GM12874 (cell line): ENCODE data around the gene EP300.

ENCODE experiments used
- TF ChIP-seq, protein P1 (sequence below): IDR thresholded peaks from 2 replicates; pipeline ENCODE4 v1.5.1; 2011; ENCODE audit warnings: low read depth, mild to moderate bottlenecking, control low read depth, low read length, moderate library complexity; ENCODE audit not compliant: insufficient read depth

EP300 gene

DNA sequence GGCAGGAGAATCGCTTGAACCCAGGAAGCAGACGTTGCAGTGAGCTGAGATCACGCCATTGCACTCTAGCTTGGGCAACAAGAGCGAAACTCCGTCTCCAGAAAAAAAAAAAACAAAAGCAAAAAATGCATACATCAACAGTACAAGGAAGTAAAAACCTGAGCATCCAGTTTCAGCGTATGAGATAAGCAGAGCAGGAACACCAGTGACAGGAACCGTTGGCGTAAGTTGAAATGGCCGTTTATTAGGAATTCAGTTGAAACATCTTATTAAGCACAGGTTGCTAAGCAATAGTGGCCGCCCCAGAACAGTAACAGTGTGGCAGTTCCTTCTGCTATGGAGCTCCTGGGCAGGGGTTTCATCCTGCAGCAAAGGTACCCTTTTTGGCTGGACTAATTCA is 108.7 kb downstream of the EP300 start:
- TF ChIP-seq, protein P1, sequence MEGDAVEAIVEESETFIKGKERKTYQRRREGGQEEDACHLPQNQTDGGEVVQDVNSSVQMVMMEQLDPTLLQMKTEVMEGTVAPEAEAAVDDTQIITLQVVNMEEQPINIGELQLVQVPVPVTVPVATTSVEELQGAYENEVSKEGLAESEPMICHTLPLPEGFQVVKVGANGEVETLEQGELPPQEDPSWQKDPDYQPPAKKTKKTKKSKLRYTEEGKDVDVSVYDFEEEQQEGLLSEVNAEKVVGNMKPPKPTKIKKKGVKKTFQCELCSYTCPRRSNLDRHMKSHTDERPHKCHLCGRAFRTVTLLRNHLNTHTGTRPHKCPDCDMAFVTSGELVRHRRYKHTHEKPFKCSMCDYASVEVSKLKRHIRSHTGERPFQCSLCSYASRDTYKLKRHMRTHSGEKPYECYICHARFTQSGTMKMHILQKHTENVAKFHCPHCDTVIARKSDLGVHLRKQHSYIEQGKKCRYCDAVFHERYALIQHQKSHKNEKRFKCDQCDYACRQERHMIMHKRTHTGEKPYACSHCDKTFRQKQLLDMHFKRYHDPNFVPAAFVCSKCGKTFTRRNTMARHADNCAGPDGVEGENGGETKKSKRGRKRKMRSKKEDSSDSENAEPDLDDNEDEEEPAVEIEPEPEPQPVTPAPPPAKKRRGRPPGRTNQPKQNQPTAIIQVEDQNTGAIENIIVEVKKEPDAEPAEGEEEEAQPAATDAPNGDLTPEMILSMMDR: no peak

DNA sequence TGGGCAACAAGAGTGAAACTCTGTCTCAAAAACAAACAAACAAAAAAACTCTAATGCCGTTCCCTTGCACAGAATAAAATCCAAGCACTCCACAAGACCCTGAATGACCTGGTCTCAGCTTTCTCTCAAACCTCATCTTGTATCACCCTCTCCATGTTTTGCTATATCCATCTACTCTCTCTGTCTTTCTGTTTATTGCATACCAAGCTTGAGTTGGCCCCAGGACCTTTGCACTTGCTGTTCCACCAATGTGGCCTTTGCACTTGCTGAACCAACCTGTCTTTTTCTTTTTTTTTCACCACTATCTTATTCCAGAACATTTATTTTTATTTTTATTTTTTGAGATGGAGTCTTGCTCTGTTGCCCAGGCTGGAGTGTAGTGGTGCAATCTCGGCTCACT is 110.7 kb downstream of the EP300 start:
- TF ChIP-seq, protein P1: no peak

DNA sequence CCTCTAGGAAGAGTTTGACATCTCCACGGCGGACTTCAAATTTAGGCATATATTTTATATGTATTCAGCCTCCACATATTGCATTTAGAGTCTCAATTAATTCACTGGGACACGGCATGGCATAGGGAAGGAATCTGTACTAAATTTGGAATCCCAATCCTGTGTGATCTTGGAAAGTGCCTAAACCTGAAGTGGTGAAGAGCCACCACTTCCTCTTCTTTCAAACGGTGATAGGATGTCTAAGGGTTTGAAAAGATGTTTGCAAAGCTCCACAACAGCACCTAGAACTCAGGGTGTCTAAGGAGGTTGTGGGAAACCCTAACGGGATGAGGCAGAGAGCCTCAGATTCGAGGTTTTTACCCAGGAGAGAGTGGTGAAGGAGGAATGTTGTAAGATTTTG is 111.7 kb downstream of the EP300 start:
- TF ChIP-seq, protein P1: no peak

DNA sequence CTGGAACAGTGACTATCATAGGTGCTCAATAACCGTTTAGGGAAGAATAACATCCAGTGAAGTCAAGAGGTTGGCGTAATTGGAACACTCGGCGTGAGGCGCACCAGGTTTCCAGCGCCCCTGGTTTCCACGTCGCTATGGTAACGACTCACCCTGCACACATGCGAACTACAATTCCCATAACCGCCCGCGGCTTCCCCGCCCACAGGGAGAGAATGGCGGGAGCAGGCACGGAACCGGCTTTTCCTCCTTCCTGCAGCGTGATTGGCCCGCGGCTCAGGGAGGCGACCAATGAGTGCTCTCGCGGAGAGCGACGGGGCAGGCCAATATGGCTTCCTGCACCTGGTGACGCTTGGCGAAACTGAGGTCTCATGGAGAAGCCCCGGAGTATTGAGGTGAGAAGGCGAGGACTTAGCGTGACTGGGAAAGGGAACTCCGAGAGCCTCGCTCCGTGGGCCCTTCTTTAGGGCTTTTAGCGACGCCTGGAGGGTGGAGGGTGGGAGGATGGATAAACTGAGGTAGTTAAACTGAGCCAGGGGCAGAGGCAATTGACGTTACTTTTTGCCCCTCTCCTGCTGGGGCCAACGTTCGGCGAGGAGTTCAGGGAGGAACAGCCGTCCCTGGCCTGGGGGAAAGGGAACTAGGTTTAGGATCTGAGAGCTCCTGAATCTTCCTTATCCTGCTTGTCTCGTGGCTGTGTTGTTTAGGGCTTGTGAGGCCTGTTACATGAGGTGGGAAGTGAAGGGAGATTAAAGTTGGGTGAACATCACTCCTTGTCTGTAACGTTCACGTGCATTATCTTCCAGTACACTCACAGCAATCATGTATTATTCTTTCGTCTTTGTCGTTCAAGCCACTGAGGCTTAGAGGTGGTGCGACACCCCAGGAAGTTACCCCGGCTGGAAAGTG is 112.9 kb downstream of the EP300 start, which contains the start of gene L3MBTL2:
L3MBTL2 (plus strand) TSS at position 321 of the 909 bp plus-strand sequence; CDS start at position 372, 51 bp downstream.
- TF ChIP-seq, protein P1: no peak

DNA sequence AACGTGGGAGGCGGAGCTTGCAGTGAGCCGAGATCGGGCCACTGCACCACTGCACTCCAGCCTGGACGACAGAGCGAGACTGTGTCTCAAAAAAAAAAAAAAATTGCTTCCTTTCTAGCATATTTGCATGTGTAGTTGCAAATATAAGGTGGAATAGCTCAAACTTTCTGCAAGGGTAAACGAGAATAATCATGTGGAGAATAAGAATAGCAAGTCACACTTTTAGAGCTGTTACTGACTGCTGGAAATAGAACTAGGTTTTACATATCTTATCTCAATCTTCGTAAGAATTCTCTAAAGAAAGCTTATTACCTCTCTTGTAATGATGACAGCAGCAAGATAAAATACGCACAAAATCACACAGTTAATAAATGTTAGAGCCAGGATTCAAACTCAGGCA is 114.3 kb downstream of the EP300 start:
- TF ChIP-seq, protein P1: no peak

DNA sequence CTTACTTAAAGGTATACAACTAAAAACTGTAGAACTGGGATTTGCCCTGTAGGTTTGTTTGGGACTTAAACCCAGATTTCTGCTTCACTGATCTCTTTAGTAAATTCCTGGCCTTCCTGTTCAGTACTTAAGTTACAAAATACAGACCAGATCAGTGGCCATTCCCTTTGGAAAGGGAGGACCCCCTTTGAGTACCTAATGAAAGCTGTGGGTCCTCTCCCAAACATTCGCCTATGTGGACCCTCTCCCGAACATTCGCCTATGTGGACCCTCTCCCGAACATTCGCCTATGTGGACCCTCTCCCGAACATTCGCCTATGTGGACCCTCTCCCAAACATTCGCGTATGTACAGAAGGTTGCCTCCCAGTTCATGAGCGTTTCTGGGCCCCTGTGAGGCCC is 123.0 kb downstream of the EP300 start:
- TF ChIP-seq, protein P1: no peak

DNA sequence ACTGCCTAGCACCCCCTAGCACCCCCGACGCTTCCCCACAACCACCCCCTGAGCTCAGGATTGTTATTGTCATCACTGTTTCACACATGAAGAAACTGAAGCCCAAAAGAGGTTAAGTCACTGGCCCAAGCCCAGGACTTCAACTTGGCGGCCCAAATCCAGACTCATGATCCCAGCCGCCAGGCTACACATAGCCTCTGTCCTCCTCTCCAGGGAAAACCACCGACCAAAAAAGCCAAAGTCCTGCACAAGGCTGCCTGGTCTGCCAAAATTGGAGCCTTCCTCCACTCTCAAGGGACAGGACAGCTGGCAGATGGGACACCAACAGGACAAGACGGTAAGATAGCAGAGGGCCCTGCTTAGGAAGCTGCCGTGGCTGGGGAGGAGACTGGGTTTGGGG is 123.5 kb downstream of the EP300 start:
- TF ChIP-seq, protein P1: no peak
